SU-DHL-6 (cell line): ENCODE data around the gene TBC1D21.

Experiments
- H2AFZ ChIP-seq: fragments of 200-600 bp; sonication (generic); 2 replicates; pipeline ENCODE4 v1.6.1; 2014; ENCODE audit warnings: low read depth, mild to moderate bottlenecking, moderate library complexity, mixed read lengths, antibody characterized with exemption, low read length; ENCODE audit not compliant: severe bottlenecking
- H3F3A ChIP-seq: fragments of 200-600 bp; shearing (Covaris generic); 2 replicates; pipeline ENCODE4 v1.6.0; 2016; ENCODE audit warnings: antibody characterized with exemption, mild to moderate bottlenecking; ENCODE audit not compliant: insufficient read depth
- H3K27ac ChIP-seq: fragments of 200-600 bp; sonication (generic); 2 replicates; pipeline ENCODE4 v1.5.1; 2016; ENCODE audit warnings: low read depth, mild to moderate bottlenecking, low read length, moderate library complexity, mixed read lengths
- H3K27me3 ChIP-seq: fragments of 200-600 bp; sonication (generic), shearing (Covaris generic); 2 replicates; pipeline ENCODE4 v1.6.0; 2014; ENCODE audit warnings: mild to moderate bottlenecking, low read length
- H3K36me3 ChIP-seq: fragments of 200-600 bp; sonication (generic); 2 replicates; pipeline ENCODE4 v1.6.1; 2014; ENCODE audit warnings: mild to moderate bottlenecking, low read length, mixed read lengths
- H3K4me2 ChIP-seq: fragments of 300-600, 200-600 bp; shearing (Covaris generic), sonication (generic); 2 replicates; pipeline ENCODE4 v1.6.0; 2014; ENCODE audit warnings: low read length, low read depth, mild to moderate bottlenecking; ENCODE audit not compliant: poor library complexity, severe bottlenecking
- H3K4me3 ChIP-seq: fragments of 200-600 bp; sonication (generic); 2 replicates; pipeline ENCODE4 v1.5.1; 2014; ENCODE audit warnings: antibody characterized with exemption, low read length, mild to moderate bottlenecking, mixed read lengths; ENCODE audit not compliant: insufficient read depth, poor library complexity, severe bottlenecking
- H3K79me2 ChIP-seq: fragments of 200-600 bp; sonication (generic); 2 replicates; pipeline ENCODE4 v1.6.1; 2014; ENCODE audit warnings: mild to moderate bottlenecking, low read length, moderate library complexity; ENCODE audit not compliant: insufficient read depth
- H3K9ac ChIP-seq: fragments of 200-600 bp; sonication (generic); 2 replicates; pipeline ENCODE4 v1.7.0; 2014; ENCODE audit warnings: mild to moderate bottlenecking, low read length
- H3K9me2 ChIP-seq: fragments of 200-600 bp; sonication (generic); replicated peaks from 2 replicates; pipeline ENCODE4 v1.6.1; 2014; ENCODE audit warnings: low read length; ENCODE audit not compliant: insufficient read depth
- H3K9me3 ChIP-seq: fragments of 200-600 bp; sonication (generic); 2 replicates; pipeline ENCODE4 v1.6.1; 2014; ENCODE audit warnings: low read length, mixed read lengths; ENCODE audit not compliant: insufficient read depth
- H4K20me1 ChIP-seq: fragments of 200-600 bp; sonication (generic); 2 replicates; pipeline ENCODE4 v1.6.1; 2014; ENCODE audit warnings: low read depth, mild to moderate bottlenecking, antibody characterized with exemption, low read length, moderate library complexity, mixed read lengths
- EZH2phosphoT487 ChIP-seq: fragments of 200-600 bp; sonication (generic), shearing (Covaris generic); conservative IDR thresholded peaks from 2 replicates; pipeline ENCODE4 v1.6.1; 2018; ENCODE audit warnings: mild to moderate bottlenecking, antibody characterized with exemption, low read length, moderate library complexity, mixed read lengths
- TF ChIP-seq, protein P1 (sequence below): fragments of 200-600 bp; sonication (generic); IDR thresholded peaks from one replicate; pipeline ENCODE4 v1.5.1; 2017; ENCODE audit warnings: antibody characterized with exemption, mild to moderate bottlenecking, low read length, moderate library complexity; ENCODE audit not compliant: insufficient read depth, poor library complexity, severe bottlenecking

Gene TBC1D21

DNA sequence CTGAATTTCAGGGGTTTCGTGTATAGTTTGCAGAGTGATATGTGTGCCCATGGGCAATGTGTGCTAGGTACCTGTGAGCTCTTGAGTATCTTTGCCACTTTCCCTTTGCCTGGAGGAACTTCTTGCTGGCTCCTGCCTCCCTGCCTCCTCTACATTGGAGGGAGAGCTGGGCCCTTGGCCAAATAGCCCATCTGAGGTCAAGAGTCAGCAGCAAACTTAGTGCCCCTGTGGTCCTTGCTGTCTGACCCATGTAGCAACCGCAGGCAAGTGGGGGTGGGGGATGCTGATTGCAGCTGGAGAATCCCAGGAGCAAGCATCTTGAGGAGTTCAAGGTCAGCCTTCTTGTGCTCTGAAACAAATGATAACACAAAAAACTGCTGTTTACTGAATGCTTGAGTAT, 5.4 kb upstream of the TBC1D21 start:
- Histone ChIP-seq H3K9me3 (no peaks in the 10 kb centered on the region), H4K20me1 (no peaks in the 10 kb centered on the region), H3F3A (no peaks in the 10 kb centered on the region), H3K36me3 (no peaks in the 10 kb centered on the region), H2AFZ (no peak overlapping the region), H3K9me2 (no peaks in the 10 kb centered on the region), H3K4me3 (no peak overlapping the region), H3K27me3 (no peaks in the 10 kb centered on the region), H3K9ac (no peak overlapping the region), H3K4me2 (no peak overlapping the region), H3K79me2 (no peaks in the 10 kb centered on the region), H3K27ac (no peak overlapping the region)
- TF ChIP-seq, protein P1, sequence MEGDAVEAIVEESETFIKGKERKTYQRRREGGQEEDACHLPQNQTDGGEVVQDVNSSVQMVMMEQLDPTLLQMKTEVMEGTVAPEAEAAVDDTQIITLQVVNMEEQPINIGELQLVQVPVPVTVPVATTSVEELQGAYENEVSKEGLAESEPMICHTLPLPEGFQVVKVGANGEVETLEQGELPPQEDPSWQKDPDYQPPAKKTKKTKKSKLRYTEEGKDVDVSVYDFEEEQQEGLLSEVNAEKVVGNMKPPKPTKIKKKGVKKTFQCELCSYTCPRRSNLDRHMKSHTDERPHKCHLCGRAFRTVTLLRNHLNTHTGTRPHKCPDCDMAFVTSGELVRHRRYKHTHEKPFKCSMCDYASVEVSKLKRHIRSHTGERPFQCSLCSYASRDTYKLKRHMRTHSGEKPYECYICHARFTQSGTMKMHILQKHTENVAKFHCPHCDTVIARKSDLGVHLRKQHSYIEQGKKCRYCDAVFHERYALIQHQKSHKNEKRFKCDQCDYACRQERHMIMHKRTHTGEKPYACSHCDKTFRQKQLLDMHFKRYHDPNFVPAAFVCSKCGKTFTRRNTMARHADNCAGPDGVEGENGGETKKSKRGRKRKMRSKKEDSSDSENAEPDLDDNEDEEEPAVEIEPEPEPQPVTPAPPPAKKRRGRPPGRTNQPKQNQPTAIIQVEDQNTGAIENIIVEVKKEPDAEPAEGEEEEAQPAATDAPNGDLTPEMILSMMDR = no peak
- TF ChIP-seq EZH2phosphoT487 = no peak

DNA sequence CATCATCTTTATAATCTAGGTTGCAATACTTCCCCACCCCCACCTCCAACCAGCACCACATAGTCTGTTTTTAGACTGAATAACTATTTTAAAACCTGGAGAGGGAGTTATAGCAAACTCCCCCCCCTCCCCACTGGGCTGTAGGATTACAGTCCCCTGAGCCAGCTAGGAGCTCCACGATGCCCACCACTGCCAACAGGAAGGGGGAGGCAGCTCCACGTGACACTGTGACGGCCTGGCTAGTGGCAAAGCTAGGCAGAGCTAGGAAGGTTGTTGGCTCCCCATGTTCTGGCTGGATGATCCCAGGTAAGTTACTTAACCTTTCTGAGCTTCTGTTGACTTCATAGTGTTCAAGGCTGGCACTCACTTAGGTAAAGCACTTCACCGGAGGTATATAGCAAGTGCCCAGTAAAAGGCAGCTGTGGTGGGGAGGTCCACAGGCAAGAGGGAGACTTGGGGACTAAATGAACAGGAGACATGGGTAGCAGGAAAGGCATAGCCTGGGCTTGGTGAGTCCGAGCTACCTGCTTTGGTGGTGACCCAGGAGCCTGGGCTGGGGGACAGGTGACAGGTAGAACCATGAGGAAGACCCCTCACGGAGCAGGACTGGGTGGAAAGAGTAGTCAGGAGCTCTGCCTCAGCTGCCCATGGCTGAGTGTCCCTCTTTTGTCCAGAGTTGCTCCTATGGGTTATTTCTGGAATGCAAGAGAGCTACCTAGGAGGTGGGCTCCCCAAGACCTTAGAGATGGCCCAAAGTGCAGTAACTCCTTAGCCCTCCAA, 4.0 kb upstream of the TBC1D21 start:
- Histone ChIP-seq H4K20me1 (no peaks in the 10 kb centered on the region), H3K27me3 (no peaks in the 10 kb centered on the region), H3K4me3 (no peak overlapping the region), H3K4me2 (no peak overlapping the region), H3K79me2 (no peaks in the 10 kb centered on the region), H3F3A (no peaks in the 10 kb centered on the region), H3K36me3 (no peaks in the 10 kb centered on the region), H3K27ac (no peak overlapping the region), H2AFZ (no peak overlapping the region), H3K9ac (no peak overlapping the region), H3K9me2 (no peaks in the 10 kb centered on the region), H3K9me3 (no peaks in the 10 kb centered on the region)
- no peak for TF ChIP-seq EZH2phosphoT487
- TF ChIP-seq, protein P1 = no peak

GRCh38 chr15:73870700-73871408, 2.5 kb upstream of the TBC1D21 start:
- Histone ChIP-seq H3F3A (no peaks in the 10 kb centered on the region), H3K4me2 (no peak overlapping the region), H3K27me3 (no peaks in the 10 kb centered on the region), H3K9ac (no peak overlapping the region), H2AFZ (no peak overlapping the region), H4K20me1 (no peaks in the 10 kb centered on the region), H3K27ac (no peak overlapping the region), H3K4me3 (no peak overlapping the region), H3K9me2 (no peaks in the 10 kb centered on the region), H3K79me2 (no peaks in the 10 kb centered on the region), H3K36me3 (no peaks in the 10 kb centered on the region), H3K9me3 (no peaks in the 10 kb centered on the region)
- TF ChIP-seq EZH2phosphoT487 = no peak
- TF ChIP-seq, protein P1 = no peak
